Hematopoietic multipotent progenitor cell treated with erythropoietin and hydrocortisone succinate and interleukin-3 and kit ligand, for 4 days (in vitro differentiated cells): ENCODE data around the gene GSK3A.

Experiments used
- DNase-seq: peaks from one replicate; pipeline ENCODE4 v3.0.0-alpha.2; 2015

GSK3A gene

DNA sequence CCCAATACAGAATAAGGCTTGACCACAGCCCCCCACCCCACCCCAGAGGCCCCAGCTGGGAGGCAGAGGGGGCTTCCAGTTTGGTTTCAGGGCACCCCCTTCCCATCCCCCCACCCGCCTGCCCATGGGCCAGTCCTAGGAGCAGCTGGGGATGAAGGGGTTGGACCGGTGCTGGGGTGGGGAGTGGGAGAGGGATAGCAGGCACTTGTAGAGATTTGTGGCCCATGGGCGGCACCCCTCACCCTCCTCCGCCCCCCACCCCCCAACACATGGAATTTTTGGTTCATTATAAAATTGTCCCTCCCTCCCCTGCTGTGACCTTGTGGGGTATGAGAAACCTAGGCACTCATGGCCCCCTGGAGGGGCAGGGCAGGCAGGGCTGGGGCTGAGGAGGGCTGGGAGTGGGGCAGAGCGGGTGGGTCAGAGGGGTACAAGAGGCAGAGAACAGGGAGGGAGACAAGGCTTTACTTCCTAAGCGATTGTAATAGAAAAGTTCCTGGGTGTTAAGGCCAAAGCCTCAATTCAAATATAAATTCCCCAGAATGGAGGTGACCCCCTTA lies 5.3 kb upstream of the GSK3A start:
- no peak for DNase-seq

DNA sequence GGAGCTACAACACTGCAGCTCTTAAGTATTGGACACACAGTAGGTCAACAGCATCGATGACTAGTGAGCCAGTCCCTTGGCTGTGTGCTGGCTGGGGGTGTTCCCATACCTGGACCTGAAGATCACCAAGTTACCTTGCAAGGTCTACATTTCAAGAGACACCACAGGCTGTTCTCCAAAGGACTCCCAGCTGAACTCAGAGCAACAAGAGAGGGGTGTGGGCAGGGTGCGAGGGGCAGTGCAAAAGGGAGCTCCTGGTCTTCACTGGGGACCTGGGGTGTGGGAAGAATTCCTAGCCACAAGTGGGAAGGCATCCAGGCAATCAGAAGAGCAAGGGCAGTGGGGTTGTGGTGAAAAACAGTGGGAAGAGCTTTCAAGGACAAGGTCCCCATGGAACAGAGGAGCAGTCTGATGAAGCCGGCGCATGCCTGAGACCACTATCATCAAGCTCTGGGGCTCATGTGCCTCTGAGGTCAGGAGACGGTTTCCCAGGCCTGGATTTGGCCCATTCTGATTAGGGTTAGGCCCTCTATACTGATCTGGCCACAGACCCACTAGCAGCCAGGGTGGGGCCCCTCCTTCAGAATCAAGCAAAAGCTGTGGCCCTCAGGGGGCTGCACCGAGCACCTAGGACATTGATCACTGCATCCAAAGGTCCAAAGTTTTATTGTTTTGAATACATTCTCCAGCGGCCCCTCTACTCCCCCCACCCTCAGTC lies 4.7 kb upstream of the GSK3A start:
- peak; percentile 62 for DNase-seq

DNA sequence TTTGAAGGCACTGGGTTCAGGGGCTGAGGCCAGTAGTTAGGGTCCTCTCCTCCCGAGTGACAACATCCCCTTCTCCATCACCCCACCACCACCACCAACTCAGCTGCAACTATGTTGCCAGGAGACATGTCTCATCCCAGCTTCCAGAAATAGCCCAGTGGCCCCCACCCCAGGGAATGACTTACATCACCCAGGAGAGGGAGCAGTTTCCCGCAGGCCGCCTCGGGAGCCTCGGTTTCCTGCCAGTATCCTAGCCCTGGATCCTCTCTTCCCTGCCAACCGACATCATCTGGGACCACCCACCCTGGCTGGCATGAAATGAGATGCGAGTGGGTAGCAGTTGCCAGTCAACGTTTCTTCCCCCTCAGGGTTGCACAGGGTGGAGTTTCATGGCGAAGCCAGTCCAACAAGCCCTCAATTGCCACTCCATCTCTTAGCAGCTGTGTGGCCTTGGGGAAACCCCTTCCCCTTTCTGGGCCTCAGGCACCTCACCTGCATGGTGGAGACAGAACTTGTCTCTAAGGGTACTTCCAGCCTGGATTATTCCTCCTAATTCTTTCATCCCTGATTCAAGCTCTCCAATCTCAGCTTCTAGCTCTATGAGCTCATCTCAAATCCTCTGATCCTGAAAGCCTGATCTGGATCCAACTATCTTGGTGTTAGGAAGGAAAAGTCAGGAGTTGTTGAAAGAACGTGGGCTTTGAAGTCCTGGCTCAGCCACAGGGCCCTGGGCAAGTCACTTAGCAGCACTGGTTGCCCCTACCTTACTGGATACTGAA lies 3.9 kb upstream of the GSK3A start:
- no peak for DNase-seq

GRCh38 chr19:42245231-42245630 lies 2.8 kb upstream of the GSK3A start:
- no peak for DNase-seq

DNA sequence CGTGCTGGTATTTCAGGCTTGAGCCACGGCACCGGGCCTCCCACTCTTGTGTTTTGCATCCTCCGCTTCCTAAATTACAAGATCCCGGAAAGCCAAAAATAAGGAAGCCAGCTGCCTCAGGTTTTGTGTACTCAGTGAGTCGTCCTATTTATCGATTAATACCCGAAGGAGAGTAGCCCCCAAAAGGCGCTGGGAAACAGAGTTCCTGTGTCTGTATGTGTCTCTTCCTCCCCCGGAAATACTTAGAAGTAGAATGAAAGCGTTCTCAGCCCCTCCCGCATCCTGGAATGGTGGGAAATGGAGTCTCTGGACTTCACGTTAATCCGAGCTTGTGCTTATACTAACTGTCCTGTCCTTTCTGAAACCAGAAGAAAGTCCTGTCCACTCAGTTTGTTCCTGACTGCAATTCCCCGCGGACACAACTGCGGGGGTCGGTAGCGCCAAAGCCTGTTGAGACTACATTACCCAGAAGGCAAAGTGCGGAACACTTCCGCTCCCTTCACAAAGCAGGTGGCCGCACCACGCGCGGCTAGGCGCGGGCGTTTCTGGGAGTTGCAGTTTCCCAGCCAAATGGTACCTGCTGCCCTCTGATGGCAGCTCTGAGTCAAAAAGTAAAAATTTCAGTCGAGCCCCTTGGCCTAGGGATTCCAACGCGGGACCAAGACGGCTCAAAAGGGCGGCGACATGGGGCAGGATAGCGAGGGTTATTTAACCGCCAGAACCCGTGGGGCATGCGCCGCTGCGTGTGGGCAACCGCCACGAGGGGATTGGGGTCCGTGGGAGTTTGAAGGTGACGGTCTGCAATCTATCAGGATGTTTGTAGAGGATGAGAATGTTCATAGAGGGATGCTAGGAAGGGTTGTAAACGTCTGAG lies 2.2 kb upstream of the GSK3A start:
- DNase-seq: peak; percentile 98

- DNase-seq: peak; percentile 46
Observed at GRCh38 chr19:42242069-42242511, 312 bp downstream of the GSK3A start.

DNA sequence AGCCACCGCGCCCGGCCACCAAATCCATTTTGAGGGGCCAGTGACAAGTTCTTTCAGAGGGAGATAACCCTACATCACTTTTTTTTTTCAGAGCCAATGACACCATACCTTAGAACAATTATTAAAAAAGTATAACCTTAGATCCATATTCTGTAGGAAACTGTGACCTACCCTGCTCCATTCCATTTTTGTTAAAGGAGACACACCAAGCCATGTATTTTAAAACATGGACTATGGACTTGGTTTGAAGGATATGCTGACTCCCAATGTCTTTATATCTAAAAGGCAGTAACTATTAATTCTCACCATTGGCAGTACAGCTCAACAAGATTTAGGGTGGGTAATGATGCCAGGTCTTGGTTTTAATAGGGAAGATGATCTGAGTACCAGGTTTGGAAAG lies 1.1 kb downstream of the GSK3A start:
- no peak for DNase-seq

- no peak for DNase-seq
Observed at GRCh38 chr19:42239544-42240220, 2.7 kb downstream of the GSK3A start.

DNA sequence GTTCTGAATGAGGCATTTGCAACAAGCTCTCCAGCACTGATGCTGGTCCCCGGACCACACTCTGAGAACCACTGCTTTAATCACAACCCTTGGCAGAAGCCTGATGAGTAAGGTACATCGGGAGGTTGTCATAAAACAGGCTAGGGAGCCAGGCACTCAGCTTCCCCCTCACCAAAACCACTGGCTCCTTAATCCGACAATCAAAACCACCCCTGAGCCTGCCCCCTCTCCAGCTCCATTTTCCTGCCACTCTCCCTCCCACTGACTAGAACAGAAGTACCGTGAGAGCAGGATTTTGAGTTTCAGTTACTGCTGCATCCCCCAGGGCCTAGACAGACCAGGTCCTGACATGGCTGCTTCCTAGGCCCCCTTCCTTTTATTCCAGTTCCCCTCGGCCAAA lies 7.2 kb downstream of the GSK3A start:
- DNase-seq: no peak

DNA sequence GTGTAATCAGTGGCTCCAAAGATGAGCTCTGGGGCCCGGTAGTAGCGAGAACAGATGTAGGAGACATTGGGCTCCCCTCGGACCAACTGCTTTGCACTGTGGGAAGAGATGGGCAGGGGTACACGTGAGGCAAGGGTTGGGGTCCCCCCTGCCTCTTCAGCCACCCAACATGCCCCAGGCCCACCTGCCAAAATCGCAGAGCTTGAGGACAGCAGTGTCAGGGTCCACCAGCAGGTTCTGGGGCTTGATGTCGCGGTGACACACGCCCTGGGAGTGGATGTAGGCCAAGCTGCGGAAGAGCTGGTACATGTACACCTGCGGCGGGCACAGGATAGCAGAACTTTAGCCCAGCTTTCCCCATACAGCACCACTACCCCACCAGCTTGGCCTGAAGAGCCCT lies 8.0 kb downstream of the GSK3A start:
- no peak for DNase-seq

GRCh38 chr19:42233678-42234292 lies 8.6 kb downstream of the GSK3A start:
- DNase-seq: no peak

DNA sequence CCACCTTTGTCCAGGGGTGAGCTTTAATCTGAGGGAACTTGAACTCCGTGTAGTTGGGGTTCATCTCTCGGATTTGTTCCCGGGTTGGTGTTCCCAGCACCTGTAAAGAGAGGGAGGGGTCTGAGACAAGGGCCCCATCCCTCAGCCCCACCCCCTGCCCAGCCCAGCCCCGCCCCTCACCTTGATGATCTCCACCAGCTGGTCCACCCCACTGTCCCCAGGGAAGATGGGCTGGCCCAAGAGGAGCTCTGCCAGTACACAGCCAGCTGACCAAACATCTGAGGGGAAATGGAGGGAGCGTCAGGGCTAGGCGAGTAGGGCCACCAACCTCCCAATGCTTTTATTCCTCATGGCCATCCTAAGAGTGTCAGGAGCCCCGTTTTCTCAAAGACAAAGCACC lies 9.3 kb downstream of the GSK3A start:
- DNase-seq: no peak

GRCh38 chr19:42232435-42232834 lies 10.0 kb downstream of the GSK3A start:
- DNase-seq: no peak

DNA sequence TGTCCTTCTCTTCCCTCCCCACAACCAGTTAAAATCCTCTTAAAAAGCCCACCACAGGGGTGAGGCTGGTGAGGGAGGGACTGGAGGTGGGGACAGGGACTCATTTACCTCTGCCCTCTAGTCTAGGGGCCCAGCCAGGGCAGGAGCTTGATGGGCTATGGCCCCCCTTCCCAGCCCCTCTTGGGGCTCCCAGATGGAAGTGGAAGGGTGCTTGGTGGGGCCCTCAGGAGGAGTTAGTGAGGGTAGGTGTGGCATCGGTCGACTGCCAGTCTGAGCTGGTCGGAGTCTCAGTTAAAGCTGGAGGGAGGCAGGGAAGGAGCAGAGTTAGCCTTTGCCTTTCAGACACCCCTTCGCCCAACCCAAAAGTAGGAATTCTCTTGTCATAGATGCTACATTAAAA lies 11.8 kb downstream of the GSK3A start:
- DNase-seq: no peak

DNA sequence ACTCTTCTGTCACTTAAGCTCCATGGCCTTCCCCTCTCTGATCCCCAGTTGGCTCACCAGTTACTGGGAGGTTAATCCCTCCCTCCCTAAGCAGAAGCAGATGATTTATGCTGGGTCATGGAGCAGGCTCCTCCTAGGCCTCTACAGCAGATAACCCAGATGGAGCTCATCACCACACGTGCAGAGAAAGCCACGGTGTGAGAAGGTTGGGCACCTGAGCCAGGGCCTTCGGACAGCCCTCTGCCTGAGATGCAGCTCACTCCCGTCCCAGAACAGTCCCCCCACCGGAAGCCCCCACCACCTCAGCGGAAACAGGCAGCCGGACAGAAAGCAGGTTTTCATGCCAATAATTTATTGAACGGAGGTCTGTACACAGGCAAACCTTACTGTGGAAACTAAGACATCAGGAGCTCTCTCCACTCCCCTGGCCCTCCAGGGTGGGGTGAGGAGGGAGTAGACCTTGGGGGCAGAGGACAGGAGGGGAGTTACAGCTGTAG lies 12.5 kb downstream of the GSK3A start:
- DNase-seq: peak; percentile 79

DNA sequence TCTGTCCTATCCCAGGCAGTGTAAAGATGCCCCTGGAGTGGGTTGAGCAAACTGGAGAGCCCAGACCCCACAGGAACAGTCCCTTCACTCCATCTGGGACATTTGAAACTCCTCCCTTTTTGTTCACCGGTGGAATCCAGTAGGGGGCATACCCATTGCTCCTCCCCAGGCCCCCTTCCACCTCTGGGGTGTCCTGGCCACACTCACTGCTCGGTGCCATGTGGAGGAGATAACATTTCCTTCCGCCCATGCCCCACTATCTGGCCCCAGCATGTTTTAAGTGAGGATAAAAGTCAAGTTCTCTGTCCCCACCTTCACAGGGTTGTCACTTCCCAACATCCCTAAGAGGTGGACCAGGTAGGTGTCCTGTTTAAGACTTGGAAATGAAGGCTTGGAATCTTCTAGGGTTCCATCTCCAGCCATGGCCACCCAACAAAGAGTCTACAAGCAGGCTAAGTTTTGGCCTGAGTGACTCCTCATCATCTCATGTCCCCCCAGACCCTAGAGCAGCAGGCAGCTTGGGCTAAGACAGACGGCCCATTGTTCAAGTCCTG lies 13.0 kb downstream of the GSK3A start:
- peak; percentile 88 for DNase-seq

DNA sequence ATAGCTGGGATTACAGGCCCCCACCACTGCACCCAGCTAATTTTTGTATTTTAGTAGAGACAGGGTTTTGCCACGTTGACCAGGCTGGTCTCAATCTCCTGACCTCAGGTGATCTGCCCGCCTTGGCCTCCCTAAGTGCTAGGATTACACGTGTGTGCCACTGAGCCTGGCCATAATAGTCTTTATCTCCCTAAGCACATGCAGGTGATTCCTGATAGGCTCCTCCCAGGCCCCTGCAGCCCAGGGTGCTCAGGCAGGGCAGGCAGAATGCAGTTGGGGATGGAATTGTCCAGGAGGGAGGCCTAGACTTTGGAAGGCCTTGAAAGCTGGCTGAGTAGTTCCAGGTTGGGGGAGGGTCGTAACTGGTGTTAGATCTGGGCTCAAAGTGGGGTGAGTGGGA lies 13.8 kb downstream of the GSK3A start:
- DNase-seq: peak; percentile 43

- DNase-seq: no peak
Observed at GRCh38 chr19:42226886-42227285, 15.5 kb downstream of the GSK3A start.

GRCh38 chr19:42225718-42226292 lies 16.6 kb downstream of the GSK3A start:
- no peak for DNase-seq

DNA sequence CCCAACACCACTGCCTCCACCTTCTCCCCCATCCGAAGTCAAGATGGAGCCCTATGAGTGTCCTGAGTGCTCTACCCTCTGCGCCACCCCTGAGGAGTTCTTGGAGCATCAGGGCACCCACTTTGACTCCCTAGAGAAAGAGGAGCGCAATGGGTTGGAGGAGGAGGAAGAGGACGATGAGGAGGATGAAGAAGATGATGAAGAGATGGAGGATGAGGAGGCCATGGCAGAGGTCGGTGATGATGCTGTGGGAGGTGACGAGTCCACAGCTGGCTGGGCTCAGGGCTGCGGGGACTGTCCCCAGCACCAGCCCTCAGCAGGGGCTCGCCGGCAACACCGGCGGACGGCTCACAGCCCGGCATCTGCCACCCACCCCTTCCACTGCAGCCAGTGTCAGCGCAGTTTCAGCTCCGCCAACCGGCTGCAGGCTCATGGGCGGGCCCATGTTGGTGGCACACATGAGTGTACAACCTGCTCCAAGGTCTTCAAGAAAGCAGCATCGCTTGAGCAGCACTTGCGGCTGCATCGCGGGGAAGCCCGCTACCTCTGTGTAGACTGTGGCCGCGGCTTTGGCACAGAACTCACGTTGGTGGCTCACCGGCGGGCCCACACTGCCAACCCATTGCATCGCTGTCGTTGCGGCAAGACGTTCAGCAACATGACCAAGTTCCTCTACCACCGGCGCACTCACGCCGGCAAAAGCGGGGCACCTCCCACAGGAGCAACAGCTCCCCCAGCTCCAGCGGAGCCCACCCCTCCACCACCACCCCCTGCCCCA lies 17.3 kb downstream of the GSK3A start:
- DNase-seq: no peak
